ENCODE results near the gene MYZAP. TPM values are rescaled to one million over a fixed set of nuclear protein-coding genes. Genes with fewer than 3 reads are reported as not detected.

MYZAP gene
- total RNA-seq, 2 donors from 2014 or later: 0.22 to 0.33 TPM

GRCh38 chr15:57548835-57549234 lies 42.9 kb upstream of the MYZAP start:
- H3K27ac Mint-ChIP-seq: peak overlapping the region; percentile 5

GRCh38 chr15:57549935-57550334 lies 41.8 kb upstream of the MYZAP start:
- peaks cover 43% of the 10 kb centered on the region for H3K4me1 Mint-ChIP-seq
- H3K27me3 Mint-ChIP-seq (ENCODE audit: insufficient read depth): no peaks in the 10 kb centered on the region
- H3K9me3 Mint-ChIP-seq: no peaks in the 10 kb centered on the region
- no peak overlapping the region for H3K4me3 ChIP-seq (ENCODE audit: low read length)
- DNase-seq: peak; percentile 32
- no peaks in the 10 kb centered on the region for H3K27me3 ChIP-seq (ENCODE audit: control insufficient read depth, insufficient read depth, low read length, poor library complexity, severe bottlenecking)
- no peak for TF ChIP-seq CTCF (conservative IDR thresholded peaks at IDR 0.05)
- no peaks in the 10 kb centered on the region for H3K9me3 ChIP-seq (ENCODE audit: control insufficient read depth, low read length)
- H3K27ac ChIP-seq (ENCODE audit: low read depth, low read length): no peak overlapping the region
- no peak overlapping the region for H3K4me3 Mint-ChIP-seq
- H3K36me3 ChIP-seq (ENCODE audit: control insufficient read depth, insufficient read depth, low read length): peaks cover 76% of the 10 kb centered on the region
- peak overlapping the region; percentile 24 for H3K27ac Mint-ChIP-seq
- H3K4me1 ChIP-seq (ENCODE audit: control insufficient read depth, insufficient read depth, low read length): peaks cover 27% of the 10 kb centered on the region
- H3K9ac ChIP-seq (ENCODE audit: extremely low read depth, low read length, poor library complexity, severe bottlenecking): no peak overlapping the region
- peaks cover 80% of the 10 kb centered on the region for H3K36me3 Mint-ChIP-seq (ENCODE audit: low read depth)
- 0 to 75% methylated on average over 1 to 6 of the region's 6 CpGs for WGBS, 2 experiments (ENCODE audit: insufficient coverage in 1 of 2, insufficient read length in 1 of 2)

More at GRCh38 chr15:57548835-57549234, 42.9 kb upstream of the MYZAP start:
- H3K27me3 ChIP-seq (ENCODE audit: control insufficient read depth, insufficient read depth, low read length, poor library complexity, severe bottlenecking): no peaks in the 10 kb centered on the region
- H3K4me1 ChIP-seq (ENCODE audit: control insufficient read depth, insufficient read depth, low read length): peaks cover 16% of the 10 kb centered on the region
- no peak overlapping the region for H3K27ac ChIP-seq (ENCODE audit: low read depth, low read length)
- H3K4me1 Mint-ChIP-seq: peaks cover 32% of the 10 kb centered on the region
- peaks cover 85% of the 10 kb centered on the region for H3K36me3 Mint-ChIP-seq (ENCODE audit: low read depth)
- no peaks in the 10 kb centered on the region for H3K9me3 ChIP-seq (ENCODE audit: control insufficient read depth, low read length)
- peaks cover 86% of the 10 kb centered on the region for H3K36me3 ChIP-seq (ENCODE audit: control insufficient read depth, insufficient read depth, low read length)
- H3K4me3 Mint-ChIP-seq: no peak overlapping the region
- peak; percentile 46 for DNase-seq
- TF ChIP-seq CTCF (conservative IDR thresholded peaks at IDR 0.05): no peak
- H3K9me3 Mint-ChIP-seq: no peaks in the 10 kb centered on the region
- no peak overlapping the region for H3K9ac ChIP-seq (ENCODE audit: extremely low read depth, low read length, poor library complexity, severe bottlenecking)
- 86 to 95% methylated on average over 4 to 5 of the region's 5 CpGs for WGBS, 2 experiments (ENCODE audit: insufficient coverage in 1 of 2, insufficient read length in 1 of 2)
- no peaks in the 10 kb centered on the region for H3K27me3 Mint-ChIP-seq (ENCODE audit: insufficient read depth)
- no peak overlapping the region for H3K4me3 ChIP-seq (ENCODE audit: low read length)

GRCh38 chr15:57550640-57551039 lies 41.1 kb upstream of the MYZAP start:
- Mint-ChIP-seq H3K27ac (no peak overlapping the region), H3K27me3 (ENCODE audit: insufficient read depth) (no peaks in the 10 kb centered on the region), H3K36me3 (ENCODE audit: low read depth) (peaks cover 79% of the 10 kb centered on the region), H3K4me3 (no peak overlapping the region), H3K4me1 (peaks cover 48% of the 10 kb centered on the region), H3K9me3 (no peaks in the 10 kb centered on the region)
- no peak overlapping the region for H3K27ac ChIP-seq (ENCODE audit: low read depth, low read length)
- H3K4me1 ChIP-seq (ENCODE audit: control insufficient read depth, insufficient read depth, low read length): peaks cover 27% of the 10 kb centered on the region
- H3K36me3 ChIP-seq (ENCODE audit: control insufficient read depth, insufficient read depth, low read length): peaks cover 70% of the 10 kb centered on the region
- DNase-seq: no peak
- no peak overlapping the region for H3K9ac ChIP-seq (ENCODE audit: extremely low read depth, low read length, poor library complexity, severe bottlenecking)
- H3K9me3 ChIP-seq (ENCODE audit: control insufficient read depth, low read length): no peaks in the 10 kb centered on the region
- 93 to 100% methylated on average over 2 to 4 of the region's 4 CpGs for WGBS, 2 experiments (ENCODE audit: insufficient coverage in 1 of 2, insufficient read length in 1 of 2)
- TF ChIP-seq CTCF (conservative IDR thresholded peaks at IDR 0.05): no peak
- H3K4me3 ChIP-seq (ENCODE audit: low read length): no peak overlapping the region
- H3K27me3 ChIP-seq (ENCODE audit: control insufficient read depth, insufficient read depth, low read length, poor library complexity, severe bottlenecking): no peaks in the 10 kb centered on the region

All from endodermal cell (in vitro differentiated cells).